ENCODE data around the gene DTNBP1. TPM values are rescaled to one million over a fixed set of nuclear protein-coding genes. Genes with fewer than 3 reads are reported as not detected.

The DTNBP1 gene
- total and polyA plus RNA-seq, 5 donors, result 17.2 to 34.0 (median 24.9) TPM

- H3K27ac ChIP-seq (ENCODE audit: low read length), result no peak overlapping the region
- WGBS, result 98% methylated on average over 9 of the region's 9 CpGs
- H3K4me1 ChIP-seq (ENCODE audit: control insufficient read depth, insufficient read depth, low read length), result no peaks in the 10 kb centered on the region
- no peak overlapping the region for H3K4me3 ChIP-seq (ENCODE audit: low read length)
- ATAC-seq (no peak), DNase-seq (no peak)
- H3K9me3 ChIP-seq (ENCODE audit: control insufficient read depth, low read length), result no peaks in the 10 kb centered on the region
- H3K27me3 ChIP-seq (ENCODE audit: control insufficient read depth, insufficient read depth), result no peaks in the 10 kb centered on the region
- intact Hi-C loops (cut with DNase I), result loop anchor here in 1 of 4 donors (10.0 kb wide), 1 partner anchor 86 kb away; no protein-coding TSS in a partner anchor
Observed at GRCh38 chr6:15528870-15529269, 134.0 kb downstream of the DTNBP1 start.

- ATAC-seq (no peak), DNase-seq (no peak)
- 98% methylated on average over 12 of the region's 12 CpGs for WGBS
- Histone ChIP-seq H3K4me3 (ENCODE audit: low read length) (no peak overlapping the region), H3K9me3 (ENCODE audit: control insufficient read depth, low read length) (no peaks in the 10 kb centered on the region), H3K4me1 (ENCODE audit: control insufficient read depth, insufficient read depth, low read length) (no peaks in the 10 kb centered on the region), H3K27me3 (ENCODE audit: control insufficient read depth, insufficient read depth) (no peaks in the 10 kb centered on the region), H3K27ac (ENCODE audit: low read length) (no peak overlapping the region)
- intact Hi-C loops (cut with DNase I), result loop anchor here in 1 of 4 donors (10.0 kb wide), 1 partner anchor 87 kb away; no protein-coding TSS in a partner anchor
Observed at GRCh38 chr6:15527838-15528617, 134.8 kb downstream of the DTNBP1 start.

GRCh38 chr6:15526212-15526701 lies 136.6 kb downstream of the DTNBP1 start:
- Histone ChIP-seq H3K27ac (ENCODE audit: low read length) (no peak overlapping the region), H3K4me3 (ENCODE audit: low read length) (no peak overlapping the region), H3K4me1 (ENCODE audit: control insufficient read depth, insufficient read depth, low read length) (no peaks in the 10 kb centered on the region), H3K27me3 (ENCODE audit: control insufficient read depth, insufficient read depth) (no peaks in the 10 kb centered on the region), H3K9me3 (ENCODE audit: control insufficient read depth, low read length) (no peaks in the 10 kb centered on the region)
- intact Hi-C loops (cut with DNase I), result loop anchor here in 1 of 4 donors (10.0 kb wide), 1 partner anchor 89 kb away; no protein-coding TSS in a partner anchor
- no peak for ATAC-seq
- DNase-seq, result no peak
- 96% methylated on average over 13 of the region's 13 CpGs for WGBS

- no peak for ATAC-seq
- Histone ChIP-seq H3K4me3 (ENCODE audit: low read length) (no peak overlapping the region), H3K27ac (ENCODE audit: low read length) (no peak overlapping the region), H3K4me1 (ENCODE audit: control insufficient read depth, insufficient read depth, low read length) (no peaks in the 10 kb centered on the region), H3K27me3 (ENCODE audit: control insufficient read depth, insufficient read depth) (no peaks in the 10 kb centered on the region), H3K9me3 (ENCODE audit: control insufficient read depth, low read length) (no peaks in the 10 kb centered on the region)
- intact Hi-C loops (cut with DNase I), result loop anchor here in 1 of 4 donors (10.0 kb wide), 1 partner anchor 90 kb away; no protein-coding TSS in a partner anchor
- WGBS, result 95% methylated on average over 14 of the region's 14 CpGs
- no peak for DNase-seq
Observed at GRCh38 chr6:15524861-15525401, 137.9 kb downstream of the DTNBP1 start.

- Histone ChIP-seq H3K27me3 (ENCODE audit: control insufficient read depth, insufficient read depth) (no peaks in the 10 kb centered on the region), H3K4me3 (ENCODE audit: low read length) (no peak overlapping the region), H3K9me3 (ENCODE audit: control insufficient read depth, low read length) (no peaks in the 10 kb centered on the region), H3K4me1 (ENCODE audit: control insufficient read depth, insufficient read depth, low read length) (no peaks in the 10 kb centered on the region), H3K27ac (ENCODE audit: low read length) (no peak overlapping the region)
- intact Hi-C loops (cut with DNase I), result loop anchor here in 1 of 4 donors (10.0 kb wide), 1 partner anchor 91 kb away; no protein-coding TSS in a partner anchor
- DNase-seq (no peak), ATAC-seq (no peak)
- WGBS, result 96% methylated on average over 23 of the region's 23 CpGs
Observed at GRCh38 chr6:15523679-15524630, 138.9 kb downstream of the DTNBP1 start.

- DNase-seq (no peak), ATAC-seq (peak; percentile 8 to 12)
- no peak overlapping the region for H3K27ac ChIP-seq (ENCODE audit: low read length)
- H3K27me3 ChIP-seq (ENCODE audit: control insufficient read depth, insufficient read depth), result no peaks in the 10 kb centered on the region
- 87% methylated on average over 16 of the region's 16 CpGs for WGBS
- H3K4me3 ChIP-seq (ENCODE audit: low read length), result no peak overlapping the region
- intact Hi-C loops (cut with DNase I), result loop anchor here in 1 of 4 donors (10.0 kb wide), 1 partner anchor 92 kb away; no protein-coding TSS in a partner anchor
- no peaks in the 10 kb centered on the region for H3K9me3 ChIP-seq (ENCODE audit: control insufficient read depth, low read length)
- H3K4me1 ChIP-seq (ENCODE audit: control insufficient read depth, insufficient read depth, low read length), result no peaks in the 10 kb centered on the region
Observed at GRCh38 chr6:15522856-15523529, 139.8 kb downstream of the DTNBP1 start.

GRCh38 chr6:15522427-15522826 lies 140.4 kb downstream of the DTNBP1 start:
- H3K27ac ChIP-seq (ENCODE audit: low read length), result no peak overlapping the region
- no peaks in the 10 kb centered on the region for H3K27me3 ChIP-seq (ENCODE audit: control insufficient read depth, insufficient read depth)
- H3K4me3 ChIP-seq (ENCODE audit: low read length), result no peak overlapping the region
- H3K4me1 ChIP-seq (ENCODE audit: control insufficient read depth, insufficient read depth, low read length), result no peaks in the 10 kb centered on the region
- no peak for DNase-seq
- 78% methylated on average over 6 of the region's 6 CpGs for WGBS
- intact Hi-C loops (cut with DNase I), result loop anchor here in 1 of 4 donors (10.0 kb wide), 1 partner anchor 92 kb away; no protein-coding TSS in a partner anchor
- ATAC-seq, result peak; percentile 22 to 43
- no peaks in the 10 kb centered on the region for H3K9me3 ChIP-seq (ENCODE audit: control insufficient read depth, low read length)

GRCh38 chr6:15522026-15522425 lies 140.8 kb downstream of the DTNBP1 start:
- WGBS, result 92% methylated on average over 9 of the region's 9 CpGs
- H3K4me3 ChIP-seq (ENCODE audit: low read length), result no peak overlapping the region
- DNase-seq (no peak), ATAC-seq (no peak)
- intact Hi-C loops (cut with DNase I), result loop anchor here in 1 of 4 donors (10.0 kb wide), 1 partner anchor 93 kb away; no protein-coding TSS in a partner anchor
- H3K4me1 ChIP-seq (ENCODE audit: control insufficient read depth, insufficient read depth, low read length), result no peaks in the 10 kb centered on the region
- no peaks in the 10 kb centered on the region for H3K9me3 ChIP-seq (ENCODE audit: control insufficient read depth, low read length)
- H3K27me3 ChIP-seq (ENCODE audit: control insufficient read depth, insufficient read depth), result no peaks in the 10 kb centered on the region
- H3K27ac ChIP-seq (ENCODE audit: low read length), result no peak overlapping the region

- H3K4me3 ChIP-seq (ENCODE audit: low read length), result no peak overlapping the region
- no peaks in the 10 kb centered on the region for H3K4me1 ChIP-seq (ENCODE audit: control insufficient read depth, insufficient read depth, low read length)
- DNase-seq (no peak), ATAC-seq (no peak)
- H3K27ac ChIP-seq (ENCODE audit: low read length), result no peak overlapping the region
- no peaks in the 10 kb centered on the region for H3K9me3 ChIP-seq (ENCODE audit: control insufficient read depth, low read length)
- intact Hi-C loops (cut with DNase I), result loop anchor here in 1 of 4 donors (10.0 kb wide), 1 partner anchor 93 kb away; no protein-coding TSS in a partner anchor
- H3K27me3 ChIP-seq (ENCODE audit: control insufficient read depth, insufficient read depth), result no peaks in the 10 kb centered on the region
- 68% methylated on average over 6 of the region's 6 CpGs for WGBS
Observed at GRCh38 chr6:15521582-15521981, 141.2 kb downstream of the DTNBP1 start.
